Loucy (cell line): ENCODE results near the gene NUTM2A.
"Not testable (repeated sequence)": the region's sequence is repeated elsewhere in the genome, so short reads cannot be mapped to it uniquely, and the experiment has no call there.

Experiments used
- H2AFZ ChIP-seq: fragments of 200-600 bp; sonication (generic); 2 replicates; pipeline ENCODE4 v1.6.0; 2016; ENCODE audit warnings: antibody characterized with exemption, mild to moderate bottlenecking, low read length, moderate library complexity
- H3F3A ChIP-seq: fragments of 200-600 bp; 2 replicates; pipeline ENCODE4 v1.6.0; 2016; ENCODE audit warnings: antibody characterized with exemption, low read depth, mild to moderate bottlenecking
- H3K27me3 ChIP-seq: fragments of 200-600 bp; sonication (generic); 2 replicates; pipeline ENCODE4 v1.6.1; 2014; ENCODE audit warnings: low read length, mild to moderate bottlenecking; ENCODE audit not compliant: insufficient read depth, poor library complexity, severe bottlenecking
- H3K36me3 ChIP-seq: fragments of 200-600 bp; sonication (generic); 2 replicates; pipeline ENCODE4 v1.6.1; 2016; ENCODE audit warnings: low read length; ENCODE audit not compliant: insufficient read depth
- H3K4me1 ChIP-seq: fragments of 200-600 bp; sonication (generic); 2 replicates; pipeline ENCODE4 v1.5.1; 2014; ENCODE audit warnings: low read length, mild to moderate bottlenecking; ENCODE audit not compliant: insufficient read depth, poor library complexity, severe bottlenecking
- H3K4me2 ChIP-seq: fragments of 200-600 bp; sonication (generic); 2 replicates; pipeline ENCODE4 v1.6.0; 2014; ENCODE audit warnings: antibody characterized with exemption, low read length, low read depth, mild to moderate bottlenecking; ENCODE audit not compliant: poor library complexity, severe bottlenecking
- H3K4me3 ChIP-seq: fragments of 200-600 bp; sonication (generic); 2 replicates; pipeline ENCODE4 v1.5.1; 2014; ENCODE audit warnings: low read length, mild to moderate bottlenecking, mixed read lengths; ENCODE audit not compliant: poor library complexity, severe bottlenecking
- H3K79me2 ChIP-seq: fragments of 200-600 bp; sonication (generic); 2 replicates; pipeline ENCODE4 v1.6.1; 2014; ENCODE audit warnings: low read length; ENCODE audit not compliant: insufficient read depth
- H3K9ac ChIP-seq: fragments of 200-600 bp; sonication (generic); 2 replicates; pipeline ENCODE4 v1.6.0; 2014; ENCODE audit warnings: mild to moderate bottlenecking, low read depth, low read length, moderate library complexity; ENCODE audit not compliant: poor library complexity, severe bottlenecking
- H3K9me2 ChIP-seq: fragments of 200-600 bp; sonication (generic); replicated peaks from 2 replicates; pipeline ENCODE4 v1.6.1; 2016; ENCODE audit warnings: low read depth, low read length, mixed read lengths
- H3K9me3 ChIP-seq: fragments of 200-600 bp; sonication (generic); 2 replicates; pipeline ENCODE4 v1.6.1; 2014; ENCODE audit warnings: mild to moderate bottlenecking, antibody characterized with exemption, low read length, low read depth; ENCODE audit not compliant: insufficient read depth
- H4K20me1 ChIP-seq: fragments of 200-600 bp; sonication (generic); 2 replicates; pipeline ENCODE4 v1.6.0; 2014; ENCODE audit warnings: antibody characterized with exemption, low read length, mild to moderate bottlenecking; ENCODE audit not compliant: insufficient read depth, poor library complexity, severe bottlenecking

Gene NUTM2A

DNA sequence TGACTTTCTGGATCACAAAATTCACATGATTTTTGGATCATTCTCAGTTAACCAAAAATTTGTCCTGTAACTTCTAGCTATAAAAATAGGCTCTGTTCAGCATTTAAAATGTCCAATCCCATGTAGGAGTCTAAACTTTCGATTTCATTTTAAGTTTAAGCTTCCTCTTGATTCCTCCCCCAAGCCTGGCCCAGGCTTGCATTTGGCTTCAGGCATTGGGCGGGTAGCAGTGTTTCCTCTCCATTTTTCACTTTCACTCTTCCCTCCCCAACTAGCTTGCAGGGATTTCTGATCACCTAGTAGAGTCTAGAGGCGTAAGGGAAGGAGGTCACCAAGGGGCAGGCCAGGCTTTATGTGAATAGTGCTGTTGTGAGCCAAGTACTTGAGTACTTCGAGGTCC is 20.4 kb upstream of the NUTM2A start:
- H3K9ac ChIP-seq, H3K36me3 ChIP-seq, H2AFZ ChIP-seq, H3K9me2 ChIP-seq, H3K79me2 ChIP-seq, H3F3A ChIP-seq, H3K27me3 ChIP-seq, H4K20me1 ChIP-seq, H3K4me2 ChIP-seq, H3K9me3 ChIP-seq, H3K4me1 ChIP-seq, H3K4me3 ChIP-seq: not testable (repeated sequence)

DNA sequence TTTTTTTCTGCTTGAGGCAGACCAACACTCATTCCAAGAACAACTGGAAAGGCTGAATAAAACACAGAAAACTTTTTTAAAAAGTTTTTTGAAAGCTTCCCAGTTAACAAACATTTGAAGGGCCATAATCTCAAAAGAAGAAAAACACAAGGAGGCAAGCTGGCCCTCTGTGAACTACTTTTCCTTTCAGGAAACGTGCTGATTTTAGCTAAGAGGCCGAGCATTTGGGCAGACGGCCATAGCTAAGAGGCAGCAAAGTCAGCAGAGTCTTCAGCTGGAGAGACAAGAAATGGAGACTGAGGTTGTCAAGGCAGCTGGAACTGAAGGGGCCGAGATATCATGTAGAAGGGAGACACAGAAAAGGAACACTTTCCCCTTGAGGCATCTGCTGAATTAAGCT is 18.3 kb upstream of the NUTM2A start:
- H3K4me3 ChIP-seq, H3K4me1 ChIP-seq, H3K27me3 ChIP-seq, H3F3A ChIP-seq, H3K79me2 ChIP-seq, H3K36me3 ChIP-seq, H3K9me2 ChIP-seq, H3K9ac ChIP-seq, H3K4me2 ChIP-seq, H2AFZ ChIP-seq, H4K20me1 ChIP-seq, H3K9me3 ChIP-seq: not testable (repeated sequence)

DNA sequence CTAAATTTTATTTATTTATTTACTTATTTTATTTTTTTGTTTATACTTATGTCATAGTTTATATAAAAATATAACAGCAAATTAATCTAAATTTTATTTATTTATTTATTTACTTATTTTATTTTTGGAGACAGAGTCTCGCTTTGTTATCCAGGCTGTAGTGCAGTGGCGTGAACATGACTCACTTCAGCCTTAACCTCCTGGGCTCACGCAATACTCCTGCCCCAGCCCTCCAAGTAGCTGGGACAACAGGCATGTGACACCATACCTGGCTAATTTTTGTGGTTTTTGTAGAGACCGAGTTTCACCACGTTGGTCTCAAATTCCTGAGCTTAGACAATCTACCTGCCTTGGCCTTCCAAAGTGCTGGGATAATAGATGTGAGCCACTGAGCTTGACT is 14.9 kb upstream of the NUTM2A start:
- not testable (repeated sequence) for H3K9me3 ChIP-seq, H3K79me2 ChIP-seq, H3K4me2 ChIP-seq, H4K20me1 ChIP-seq, H3K36me3 ChIP-seq, H3F3A ChIP-seq, H3K9ac ChIP-seq, H3K9me2 ChIP-seq, H3K27me3 ChIP-seq, H3K4me3 ChIP-seq, H2AFZ ChIP-seq, H3K4me1 ChIP-seq

DNA sequence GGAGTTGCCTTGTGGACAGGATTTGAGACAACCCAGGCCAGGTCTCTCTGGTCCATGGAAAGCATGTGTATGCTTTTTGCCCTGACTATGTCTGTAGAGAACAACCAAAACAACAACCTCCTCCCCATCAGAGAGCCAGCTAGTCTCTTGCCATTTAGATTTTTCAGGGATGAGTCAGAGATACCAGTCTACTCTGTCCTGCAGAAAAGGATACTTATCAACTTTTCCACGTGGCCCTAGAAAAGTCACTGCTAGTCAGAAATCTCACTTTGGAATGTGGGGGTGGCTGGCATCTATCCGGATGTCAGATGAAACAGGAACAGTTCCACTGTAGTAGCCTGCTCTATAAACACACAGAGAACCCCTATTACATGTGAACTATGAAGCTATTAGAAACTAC is 13.4 kb upstream of the NUTM2A start:
- H3K27me3 ChIP-seq, H3K4me3 ChIP-seq, H3K79me2 ChIP-seq, H3K9me3 ChIP-seq, H3F3A ChIP-seq, H2AFZ ChIP-seq, H3K4me1 ChIP-seq, H4K20me1 ChIP-seq, H3K9me2 ChIP-seq, H3K36me3 ChIP-seq, H3K9ac ChIP-seq, H3K4me2 ChIP-seq: not testable (repeated sequence)

DNA sequence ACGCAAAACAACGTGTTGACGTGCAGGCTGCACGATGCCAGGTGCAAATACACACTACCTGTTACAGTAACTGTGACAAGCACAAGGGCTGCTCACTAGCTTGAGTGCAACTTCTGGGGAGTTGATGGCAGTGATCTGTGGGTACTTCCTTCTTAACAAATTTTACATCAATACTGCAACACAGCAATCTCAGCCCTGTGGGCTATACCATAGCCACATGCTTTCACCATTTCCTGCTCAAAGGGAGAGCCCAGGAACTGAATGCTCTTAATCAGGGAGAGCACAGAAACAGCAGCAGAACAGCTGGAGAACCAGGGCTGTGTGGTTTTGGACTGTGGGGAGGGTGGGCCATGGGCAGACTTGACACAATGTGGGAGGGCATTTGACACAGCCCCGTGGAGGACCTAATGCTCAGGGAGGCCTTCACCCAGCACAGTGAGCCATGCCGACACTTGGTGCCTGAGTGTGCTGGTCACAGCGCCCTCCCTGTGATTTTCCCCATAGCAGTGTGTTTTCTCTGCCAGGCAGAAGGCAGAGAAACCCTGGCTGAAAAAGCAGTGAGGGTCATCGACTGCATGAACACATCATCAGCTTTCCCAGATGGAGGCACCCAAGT is 12.0 kb upstream of the NUTM2A start:
- H3K4me3 ChIP-seq, H3K36me3 ChIP-seq, H3K9ac ChIP-seq, H3F3A ChIP-seq, H3K4me1 ChIP-seq, H3K79me2 ChIP-seq, H2AFZ ChIP-seq, H4K20me1 ChIP-seq, H3K27me3 ChIP-seq, H3K9me3 ChIP-seq, H3K9me2 ChIP-seq, H3K4me2 ChIP-seq: not testable (repeated sequence)

DNA sequence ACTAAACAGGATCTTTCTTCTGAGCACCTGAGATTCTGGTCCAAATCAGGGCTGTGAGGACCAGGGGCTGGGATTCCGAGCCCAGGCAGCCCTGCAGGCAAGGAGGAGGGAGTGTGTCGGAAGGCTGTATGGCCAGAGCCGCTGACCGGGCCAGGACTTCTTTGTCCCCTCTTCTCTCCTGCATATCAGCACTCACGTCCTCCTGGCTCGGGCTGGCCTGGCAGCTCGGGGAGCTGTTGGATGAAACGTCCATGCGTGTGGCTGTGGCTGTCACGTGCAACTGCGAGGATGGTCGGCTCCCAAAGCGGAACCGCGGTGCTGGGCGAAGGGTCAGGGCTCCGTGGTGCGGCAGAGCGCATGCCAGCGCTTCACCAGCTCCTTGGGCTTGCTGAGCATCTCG is 11.4 kb upstream of the NUTM2A start:
- not testable (repeated sequence) for H3K9ac ChIP-seq, H3K27me3 ChIP-seq, H3K79me2 ChIP-seq, H3K36me3 ChIP-seq, H3F3A ChIP-seq, H3K4me3 ChIP-seq, H4K20me1 ChIP-seq, H2AFZ ChIP-seq, H3K9me2 ChIP-seq, H3K4me1 ChIP-seq, H3K9me3 ChIP-seq, H3K4me2 ChIP-seq

DNA sequence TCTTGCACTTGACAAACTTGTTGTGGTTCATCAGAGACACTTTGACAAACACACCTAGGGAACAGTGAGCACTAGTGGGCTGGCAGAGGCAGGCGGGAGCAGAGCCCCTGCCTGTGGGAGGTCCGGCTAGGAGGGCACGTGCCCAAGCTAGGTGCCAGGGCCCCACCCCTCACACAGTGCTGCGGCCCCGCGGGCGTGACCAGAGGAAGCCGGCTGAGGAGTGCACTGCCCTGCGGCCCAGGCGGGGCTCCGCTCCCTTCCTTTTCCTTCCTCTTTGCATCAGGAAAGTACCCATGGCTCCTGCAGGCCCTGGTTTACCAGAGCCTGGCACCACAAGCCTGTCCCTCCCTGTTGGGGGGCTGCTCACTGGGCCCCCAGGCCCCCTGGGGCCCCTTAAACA is 9.1 kb upstream of the NUTM2A start:
- H3K4me2 ChIP-seq, H3K4me3 ChIP-seq, H3K79me2 ChIP-seq: not testable (repeated sequence)

DNA sequence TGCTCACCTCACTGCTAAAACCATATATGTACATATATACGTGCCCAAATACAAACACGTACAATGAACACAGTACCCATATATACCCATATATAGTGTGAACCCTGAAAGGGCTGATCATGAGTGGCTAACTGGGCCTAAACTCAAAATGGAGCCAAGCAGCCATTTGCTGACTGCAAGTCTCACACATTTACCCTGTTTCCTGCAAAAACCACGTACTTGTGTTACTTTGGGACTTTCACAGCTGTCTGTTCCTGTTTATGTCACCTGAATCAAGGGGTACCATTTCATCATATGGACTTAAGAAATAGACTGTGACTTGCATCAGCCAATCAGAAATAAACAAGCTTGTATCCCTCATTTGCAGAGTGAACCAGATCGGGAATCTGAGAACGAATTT is 5.9 kb upstream of the NUTM2A start:
- H3K36me3 ChIP-seq, H4K20me1 ChIP-seq, H3F3A ChIP-seq, H3K9me3 ChIP-seq, H3K9ac ChIP-seq, H3K4me3 ChIP-seq, H3K4me2 ChIP-seq, H3K9me2 ChIP-seq, H3K79me2 ChIP-seq, H3K4me1 ChIP-seq, H3K27me3 ChIP-seq, H2AFZ ChIP-seq: not testable (repeated sequence)

More for the DNA sequence above, 9.1 kb upstream of the NUTM2A start:
- H3K9me2 ChIP-seq, H3F3A ChIP-seq, H3K4me1 ChIP-seq, H3K36me3 ChIP-seq, H4K20me1 ChIP-seq, H3K9ac ChIP-seq, H3K27me3 ChIP-seq, H2AFZ ChIP-seq, H3K9me3 ChIP-seq: not testable (repeated sequence)
